ENCODE data around the gene TTC4.

TTC4 gene

DNA sequence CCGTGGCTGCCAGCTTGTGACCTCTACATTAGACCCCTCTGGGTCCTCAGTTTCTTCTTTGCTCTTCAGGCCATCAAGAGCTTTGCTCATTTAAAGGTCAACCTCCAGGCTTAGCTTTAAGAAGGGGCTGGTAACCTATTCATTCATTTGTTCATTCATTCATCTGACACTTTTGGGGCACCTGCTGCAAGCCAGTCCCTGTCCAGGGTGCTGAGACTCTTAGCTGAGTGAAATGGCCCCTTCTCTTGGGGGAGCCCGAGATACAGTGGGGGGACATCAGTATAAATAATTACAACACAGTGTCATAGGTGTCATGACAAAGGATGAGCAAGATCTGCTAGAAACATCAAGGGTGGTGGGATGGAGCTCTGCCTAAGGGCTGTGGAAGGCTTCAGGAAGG is 10.5 kb upstream of the TTC4 start:
- no peak for DNase-seq

DNA sequence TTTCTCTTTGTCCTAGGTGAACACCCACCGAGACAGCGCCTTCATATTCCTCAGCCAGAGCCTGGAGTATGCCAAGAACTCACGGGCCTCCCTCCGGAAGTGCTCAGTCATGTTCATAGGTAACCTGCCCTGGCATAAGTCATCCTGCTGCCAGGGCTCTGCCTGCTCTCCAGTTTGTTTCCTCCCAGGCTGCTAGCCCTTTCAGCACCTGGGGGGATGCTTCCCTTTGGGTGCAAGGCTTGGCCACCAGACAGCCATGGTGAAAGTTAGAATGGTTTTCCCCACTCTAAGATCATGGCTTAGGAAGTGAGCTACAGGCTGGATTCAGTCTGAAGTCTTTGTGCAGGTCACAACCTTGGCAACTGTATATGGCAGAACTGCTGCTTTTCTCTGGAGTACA is 9.2 kb upstream of the TTC4 start:
- DNase-seq = no peak

DNA sequence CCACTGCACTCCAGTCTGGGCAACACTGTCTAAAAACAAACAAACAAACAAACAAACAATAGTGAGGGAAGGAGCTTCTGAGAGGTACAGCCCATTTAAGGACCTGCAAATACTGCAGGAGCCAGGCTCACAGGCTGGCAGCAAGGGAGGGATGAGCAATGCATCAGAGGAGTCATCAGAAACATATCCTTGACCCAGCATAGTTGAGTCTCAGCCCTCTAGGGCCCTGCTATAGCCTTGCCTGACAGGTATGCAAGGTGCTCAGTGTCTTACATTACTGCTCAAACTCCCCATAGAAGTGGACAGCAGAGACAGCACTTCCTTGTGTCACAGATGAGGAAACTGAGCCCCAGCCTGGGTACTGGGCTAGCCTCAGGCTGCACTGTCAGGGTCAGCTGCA is 7.3 kb upstream of the TTC4 start:
- no peak for DNase-seq

DNA sequence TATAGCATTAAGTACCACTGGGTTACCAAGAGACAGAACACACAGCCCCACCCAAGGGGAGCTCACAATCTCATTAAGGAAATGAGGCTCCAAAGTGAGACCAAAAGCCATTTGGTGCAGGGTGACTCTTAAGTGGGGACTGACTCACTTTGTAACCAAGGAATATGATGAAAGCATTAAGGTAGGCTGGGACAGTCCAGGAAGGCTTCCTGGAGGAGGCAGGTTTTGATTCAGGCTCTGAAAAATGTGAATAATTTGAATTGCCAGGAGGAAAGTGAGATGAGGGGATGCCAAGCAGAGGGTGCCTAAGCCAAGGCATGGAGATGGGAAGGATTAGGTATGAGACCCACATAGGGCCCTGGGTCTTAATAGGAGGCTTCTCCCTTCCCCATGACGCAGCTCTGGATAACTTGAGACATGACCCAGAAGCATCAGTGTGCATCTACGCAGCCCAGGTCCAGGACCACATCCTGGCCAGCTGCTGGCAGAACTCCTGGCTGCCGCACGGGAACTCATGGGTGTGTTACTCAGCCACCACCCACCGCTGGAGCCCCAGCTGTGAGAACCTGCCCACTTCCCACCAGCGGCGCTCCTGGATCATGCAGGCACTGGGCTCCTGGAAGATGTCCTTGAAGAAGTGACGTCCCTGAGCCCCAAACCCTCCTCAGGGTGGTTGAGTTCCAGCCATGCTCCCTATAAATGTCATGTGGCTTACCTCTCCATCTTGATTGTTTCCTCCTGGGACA is 5.9 kb upstream of the TTC4 start:
- DNase-seq = no peak

DNA sequence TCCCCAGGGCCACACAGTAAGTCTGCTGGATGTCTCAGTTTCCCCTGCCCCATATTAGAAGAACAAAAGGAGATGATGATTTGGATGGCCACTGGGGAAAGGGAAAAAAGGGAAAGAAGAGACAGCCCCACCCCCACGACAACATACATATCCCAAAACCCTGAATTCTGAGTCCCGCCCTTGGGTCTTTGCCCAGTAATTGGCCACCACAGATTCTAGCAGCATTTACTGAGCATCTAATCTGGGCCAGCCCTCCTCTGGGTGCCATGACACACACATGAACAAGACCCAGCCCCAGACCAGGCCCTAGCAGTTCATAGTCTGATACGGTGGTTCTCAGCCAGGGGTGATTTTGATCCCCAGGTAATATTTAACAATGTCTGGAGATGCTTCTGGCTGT is 5.2 kb upstream of the TTC4 start:
- DNase-seq = no peak

DNA sequence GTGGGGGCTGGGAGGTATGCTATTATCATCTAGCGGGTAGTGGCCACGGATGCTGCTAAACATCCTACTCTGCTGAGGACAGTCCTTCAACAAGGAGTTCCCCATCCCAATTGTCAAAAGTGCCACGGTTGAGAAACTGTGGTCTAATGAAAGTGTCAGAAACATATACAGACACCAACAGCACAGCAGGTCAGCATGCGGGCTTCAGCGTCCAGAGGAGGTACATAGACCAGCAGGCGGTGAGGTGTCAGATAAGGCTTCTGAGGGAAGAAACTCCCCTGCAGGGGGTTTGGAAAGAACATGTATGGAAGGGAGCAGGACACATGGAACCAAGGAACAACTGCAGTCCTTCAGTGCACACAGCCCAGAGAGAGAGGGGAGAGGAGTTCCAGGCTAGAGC is 4.8 kb upstream of the TTC4 start:
- DNase-seq = no peak

DNA sequence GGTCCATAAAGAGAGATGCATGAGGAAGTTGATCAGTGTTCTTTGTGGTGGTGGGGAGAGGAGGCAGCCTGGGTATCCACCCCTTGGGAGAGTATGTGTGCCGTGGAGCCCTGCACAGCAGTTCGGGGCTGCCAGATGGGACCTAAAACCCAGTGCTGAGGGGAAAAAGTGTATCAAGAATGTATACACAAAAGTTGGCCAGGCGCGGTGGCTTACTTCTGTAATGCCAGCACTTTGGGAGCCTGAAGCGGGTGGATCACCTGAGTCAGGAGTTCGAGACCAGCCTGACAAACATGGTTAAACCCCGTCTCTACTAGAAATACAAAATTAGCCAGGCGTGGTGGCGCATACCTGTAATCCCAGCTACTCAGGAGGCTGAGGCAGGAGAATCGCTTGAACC is 4.1 kb upstream of the TTC4 start:
- no peak for DNase-seq

DNA sequence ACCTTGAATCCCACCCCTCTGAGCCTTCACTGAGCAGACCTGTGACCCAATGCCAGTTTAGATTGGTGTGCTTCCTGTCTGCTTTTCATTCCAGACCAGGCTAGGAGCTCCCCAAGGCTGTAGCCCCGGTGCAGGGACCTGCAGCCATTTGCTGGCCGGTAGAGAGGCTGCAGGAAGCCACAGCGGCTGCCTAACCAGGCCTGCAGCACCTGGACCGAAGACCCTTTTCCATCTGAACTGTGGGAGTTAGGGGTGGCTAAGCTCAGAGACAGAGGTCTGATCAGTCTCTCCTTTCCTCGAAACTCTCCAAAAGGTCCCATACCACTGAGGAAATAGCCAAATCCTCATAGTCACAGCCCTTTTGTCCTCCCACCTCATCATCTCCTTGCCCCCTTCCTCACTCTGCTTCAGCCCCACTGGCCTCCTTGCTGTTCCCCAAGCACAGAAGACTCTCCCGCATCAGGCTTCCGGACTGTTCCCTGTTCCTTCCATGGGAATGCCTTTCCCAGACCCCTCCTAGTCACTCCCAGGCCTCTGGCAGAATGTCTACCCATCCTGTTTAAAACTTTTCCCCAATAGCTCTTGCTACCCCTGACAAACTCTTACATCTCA is 674 bp upstream of the TTC4 start:
- DNase-seq = no peak

DNA sequence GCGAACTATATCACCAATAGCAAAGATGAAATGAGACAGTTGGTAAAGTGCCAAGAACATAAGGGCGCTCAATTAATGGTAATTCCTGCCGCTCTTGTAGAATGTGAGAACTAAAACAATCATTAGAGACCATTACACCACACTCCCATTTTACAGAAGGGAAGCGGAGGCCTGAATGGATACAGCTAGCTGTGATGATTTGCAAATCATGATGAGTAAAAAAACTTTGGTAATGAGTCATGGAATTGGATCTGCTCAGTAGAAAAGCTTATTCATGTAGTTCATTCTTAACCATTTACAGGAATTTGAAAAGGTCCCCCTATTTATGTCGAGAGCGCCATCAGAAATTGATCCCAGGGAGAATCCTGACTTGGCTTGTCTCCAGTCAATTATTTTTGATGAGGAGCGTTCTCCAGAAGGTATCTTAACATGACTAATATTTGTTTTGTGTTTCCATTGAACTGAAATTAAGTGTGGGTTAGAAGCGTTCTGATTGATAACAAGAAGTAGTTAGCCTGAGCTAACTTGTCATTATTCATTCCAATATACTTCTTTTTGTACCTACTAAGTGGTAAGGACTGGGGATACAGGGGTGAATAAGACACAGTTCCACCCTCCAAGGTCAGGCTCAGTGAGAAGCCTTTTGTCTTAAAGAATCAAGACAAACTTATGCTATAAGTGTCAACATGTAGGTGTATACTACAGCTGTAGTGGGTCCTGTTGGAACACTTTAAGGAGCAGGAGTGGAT is 812 bp downstream of the TTC4 start:
- DNase-seq = no peak

DNA sequence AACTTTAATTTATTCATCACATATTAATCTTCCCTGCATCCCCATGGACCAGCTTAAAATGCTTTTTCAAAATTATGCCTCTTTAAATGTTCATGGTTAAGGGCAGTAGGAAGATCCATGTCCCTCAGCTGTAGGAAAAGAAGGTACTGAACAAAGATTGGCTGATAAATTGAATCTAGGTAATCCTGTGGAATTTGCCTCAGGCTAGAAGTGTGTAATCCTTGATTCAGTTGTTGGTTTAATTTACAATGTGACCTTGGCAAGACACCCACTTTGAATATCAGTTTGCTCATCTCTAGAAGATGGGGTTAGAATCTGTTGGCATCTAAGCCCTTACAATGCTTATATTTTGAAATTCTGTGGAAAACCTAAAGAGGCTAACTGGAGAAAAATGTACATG is 6.1 kb downstream of the TTC4 start:
- no peak for DNase-seq

DNA sequence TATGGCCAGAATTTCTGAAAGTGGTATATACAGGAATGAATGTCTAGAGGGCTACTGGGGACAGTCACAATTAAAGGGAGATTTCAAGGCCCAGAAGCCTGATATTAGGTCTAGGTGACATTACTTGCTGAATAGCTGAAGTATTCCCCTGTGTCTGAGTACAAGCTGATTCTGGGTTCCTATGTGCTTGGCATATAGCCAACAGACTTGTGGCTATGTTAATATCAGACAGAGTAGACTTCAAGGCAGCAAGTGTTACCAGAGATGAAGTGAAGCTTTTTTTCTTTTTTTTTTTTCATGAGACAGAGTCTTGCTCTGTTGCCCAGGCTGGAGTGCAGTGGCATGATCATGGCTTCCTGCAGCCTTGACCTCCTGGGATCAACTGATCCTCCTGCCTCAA is 8.3 kb downstream of the TTC4 start:
- DNase-seq = no peak

DNA sequence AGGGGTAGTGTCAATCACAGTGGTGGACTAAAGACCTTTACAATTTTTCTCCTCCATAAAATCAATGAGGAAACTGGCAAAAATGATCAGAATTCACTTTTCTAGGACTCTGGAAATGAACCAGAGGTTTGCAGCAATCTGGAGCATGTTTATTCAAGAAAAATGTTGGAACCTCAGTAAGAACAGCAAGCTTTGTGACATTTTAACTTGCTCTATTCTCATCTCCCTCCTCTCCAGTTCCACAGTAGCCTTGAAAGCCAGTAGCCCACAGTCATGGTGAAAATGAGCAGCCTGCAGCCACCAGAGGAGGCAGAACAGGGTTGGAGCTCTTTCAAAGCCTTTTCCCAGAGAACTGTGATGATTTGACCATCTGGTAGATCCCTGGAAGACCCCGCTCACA is 9.1 kb downstream of the TTC4 start:
- no peak for DNase-seq

DNA sequence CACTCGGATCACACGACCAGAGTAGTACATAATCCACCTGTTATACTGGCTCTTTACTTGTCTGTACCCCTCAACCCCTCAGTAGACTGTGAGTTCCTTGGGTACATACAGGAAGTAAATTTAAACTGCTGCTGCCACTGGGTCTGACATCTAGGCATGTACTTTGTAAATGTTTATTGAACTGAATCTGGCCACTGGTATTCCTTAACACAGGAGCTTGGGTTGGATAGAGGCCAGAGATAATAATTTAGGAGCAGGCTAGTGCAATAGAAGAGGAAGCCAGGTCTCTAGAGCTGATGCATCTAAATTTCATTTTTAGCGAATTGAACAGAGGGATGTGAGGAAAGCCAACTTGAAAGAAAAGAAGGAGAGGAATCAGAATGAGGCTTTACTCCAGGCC is 12.4 kb downstream of the TTC4 start:
- DNase-seq = no peak

DNA sequence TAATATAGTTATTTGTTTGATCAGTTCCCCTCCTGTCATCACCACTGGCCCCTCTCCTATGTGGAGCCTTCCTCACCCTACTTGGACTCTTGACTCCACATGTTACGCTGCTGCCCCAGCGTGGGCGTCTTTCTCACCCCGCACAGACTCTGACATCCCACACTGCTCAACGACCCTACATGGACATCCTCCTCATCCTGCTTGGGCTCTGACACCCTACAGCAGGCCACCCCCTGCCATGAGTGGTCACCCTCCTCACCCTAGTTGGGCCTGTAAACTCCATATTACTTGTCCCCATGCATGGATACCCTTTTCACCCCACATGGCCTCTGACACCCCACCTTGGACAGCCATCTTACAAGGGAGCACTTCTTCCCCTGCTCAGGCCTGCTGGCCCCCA is 21.0 kb downstream of the TTC4 start:
- no peak for DNase-seq

DNA sequence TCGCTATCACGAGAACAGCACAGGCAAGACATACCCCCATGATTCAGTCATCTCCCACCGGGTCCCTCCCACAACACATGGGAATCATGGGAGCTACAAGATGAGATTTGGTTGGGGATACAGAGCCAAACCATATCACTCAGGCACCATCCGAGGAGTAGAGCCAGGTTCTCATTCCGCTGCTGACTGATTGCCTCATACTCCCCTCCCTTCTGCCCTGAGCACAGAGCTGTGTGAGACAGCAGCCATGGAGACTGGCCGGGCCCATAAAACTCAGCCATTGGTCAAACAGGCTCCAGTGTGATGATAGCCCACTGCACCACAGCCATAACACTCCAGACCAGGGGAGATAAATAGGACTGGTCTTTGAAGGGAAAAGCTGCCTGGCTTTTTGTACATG is 22.6 kb downstream of the TTC4 start:
- no peak for DNase-seq

DNA sequence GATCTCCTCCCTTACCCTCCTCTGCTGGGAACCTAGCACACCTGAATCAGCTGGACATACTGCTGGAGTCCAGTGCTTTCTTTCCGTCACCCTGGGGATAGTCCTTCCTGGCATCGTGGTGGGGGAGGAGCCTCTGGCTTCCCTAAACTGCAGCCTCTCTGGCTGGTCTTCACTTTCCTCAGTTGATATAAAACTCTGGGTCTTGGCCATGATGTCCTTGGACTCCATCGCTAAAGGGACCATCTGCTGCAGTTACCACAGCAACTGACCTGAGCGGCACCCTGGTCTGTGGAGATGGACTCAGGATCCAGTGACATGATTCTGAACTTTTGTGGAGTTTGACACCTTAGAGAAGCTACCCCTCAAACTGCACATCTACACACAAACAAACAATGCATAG is 25.9 kb downstream of the TTC4 start:
- DNase-seq = no peak

DNA sequence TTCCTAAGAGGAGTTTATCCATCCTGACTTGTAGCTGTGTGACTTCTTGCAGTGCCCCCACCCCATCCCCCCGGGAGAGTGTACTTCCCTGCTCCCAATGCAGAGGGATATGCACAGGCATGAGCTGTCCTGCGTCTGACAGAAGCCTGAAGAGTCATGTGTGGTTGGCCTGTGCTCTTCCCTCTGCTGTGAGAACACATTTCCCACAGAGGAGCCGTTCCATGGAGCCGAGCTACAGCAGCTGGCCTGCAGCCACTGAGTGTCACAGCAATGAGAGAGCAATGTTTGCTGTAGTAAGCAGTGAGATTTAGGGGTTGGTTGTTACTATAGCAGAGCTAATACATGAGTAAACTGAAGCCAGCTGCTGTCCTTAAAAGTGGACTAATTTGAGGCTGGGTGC is 26.6 kb downstream of the TTC4 start:
- no peak for DNase-seq

DNA sequence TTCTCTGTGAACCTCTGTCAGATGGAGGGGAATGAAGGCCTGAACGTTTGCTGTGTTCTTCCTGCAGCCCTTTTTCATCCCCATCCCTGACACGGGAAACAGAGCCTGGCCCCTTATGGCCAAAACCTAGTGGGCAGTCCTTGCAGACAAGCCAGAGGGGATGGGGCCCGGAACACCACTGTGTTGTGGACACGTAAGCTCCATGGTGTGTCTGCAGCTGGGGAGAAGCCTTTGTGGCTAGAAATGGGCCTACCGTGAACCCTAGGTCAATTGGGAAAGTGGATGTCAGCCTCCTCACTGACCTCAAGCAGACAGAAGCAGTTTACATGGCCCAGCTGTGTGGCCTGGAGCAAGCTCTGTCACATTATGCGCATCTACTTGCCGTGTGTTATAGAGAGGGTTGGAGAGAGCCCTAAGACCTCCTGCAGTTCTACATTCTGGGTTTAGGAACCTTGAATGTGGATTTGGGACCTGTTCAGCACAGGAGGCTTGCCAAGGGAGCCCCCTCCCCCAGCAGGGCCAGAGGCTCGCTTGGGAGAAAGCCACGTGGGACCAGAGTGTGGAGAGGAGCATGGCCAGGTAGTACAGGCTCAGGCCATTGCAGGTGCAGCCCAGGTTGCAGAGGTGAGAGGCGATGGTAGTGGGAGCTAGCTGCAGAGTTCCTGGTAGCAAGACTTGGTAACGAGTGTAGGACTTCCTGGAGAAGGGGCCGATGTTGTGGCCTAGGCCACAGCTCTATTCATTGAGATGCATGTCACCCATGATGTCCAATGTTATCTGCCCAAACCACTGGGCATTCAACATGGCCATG is 28.0 kb downstream of the TTC4 start:
- DNase-seq = no peak

DNA sequence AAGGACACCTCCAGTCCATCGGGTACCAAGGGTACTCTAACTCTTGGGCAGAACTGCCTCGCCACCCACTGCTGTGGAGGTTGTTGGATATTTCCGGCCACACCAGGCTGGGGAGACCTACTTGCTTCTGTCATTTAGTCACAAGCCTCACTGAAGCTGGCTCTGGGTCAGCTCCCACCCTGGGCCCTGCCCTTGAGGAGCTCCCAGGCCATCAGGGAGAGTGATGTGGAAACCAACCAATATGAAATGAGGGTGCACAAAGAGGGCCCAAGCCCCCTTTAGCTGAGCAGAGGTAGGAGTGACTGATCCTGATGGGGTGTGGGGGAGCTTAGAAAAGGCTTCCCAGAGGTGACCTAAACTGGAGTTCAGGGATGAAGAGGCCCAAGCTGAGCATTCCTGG is 29.0 kb downstream of the TTC4 start:
- no peak for DNase-seq

DNA sequence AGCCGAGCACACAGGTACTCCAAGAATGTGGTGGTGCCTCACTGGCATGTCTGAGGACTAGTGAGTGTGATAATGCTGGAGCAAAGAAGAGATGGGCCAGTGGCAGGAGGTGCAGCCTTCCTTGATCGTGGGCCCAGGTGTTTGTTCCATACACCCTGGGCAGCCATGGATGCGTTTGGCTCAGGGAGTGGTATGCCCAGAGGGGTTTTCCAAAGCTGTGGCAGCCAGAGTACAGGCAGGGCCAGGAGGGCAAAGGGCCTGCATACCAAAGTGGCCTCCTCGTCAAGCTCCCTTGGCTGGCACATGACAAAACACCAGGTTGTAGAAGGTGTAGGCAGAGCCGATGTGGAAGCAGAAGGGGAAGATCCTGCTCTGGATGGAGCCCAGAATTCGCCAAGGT is 29.6 kb downstream of the TTC4 start:
- no peak for DNase-seq

DNA sequence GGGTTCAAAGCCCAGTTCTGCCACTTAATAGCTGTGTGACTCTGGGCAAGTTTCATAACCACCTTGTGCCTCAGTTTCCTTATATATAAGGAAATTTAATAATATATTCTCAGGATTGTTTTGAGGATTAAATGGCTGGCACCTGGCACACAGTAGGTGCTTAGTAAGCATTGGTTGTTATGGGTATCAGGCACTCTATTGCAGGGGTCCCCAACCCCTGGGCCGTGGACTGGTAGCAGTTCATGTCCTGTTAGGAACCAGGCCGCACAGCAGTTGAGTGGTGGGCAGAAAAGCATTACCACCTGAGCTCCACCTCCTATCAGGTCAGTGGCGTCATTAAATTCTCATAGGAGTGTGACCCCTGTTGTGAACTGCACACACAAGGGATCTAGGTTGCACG is 30.2 kb downstream of the TTC4 start:
- DNase-seq = no peak

DNA sequence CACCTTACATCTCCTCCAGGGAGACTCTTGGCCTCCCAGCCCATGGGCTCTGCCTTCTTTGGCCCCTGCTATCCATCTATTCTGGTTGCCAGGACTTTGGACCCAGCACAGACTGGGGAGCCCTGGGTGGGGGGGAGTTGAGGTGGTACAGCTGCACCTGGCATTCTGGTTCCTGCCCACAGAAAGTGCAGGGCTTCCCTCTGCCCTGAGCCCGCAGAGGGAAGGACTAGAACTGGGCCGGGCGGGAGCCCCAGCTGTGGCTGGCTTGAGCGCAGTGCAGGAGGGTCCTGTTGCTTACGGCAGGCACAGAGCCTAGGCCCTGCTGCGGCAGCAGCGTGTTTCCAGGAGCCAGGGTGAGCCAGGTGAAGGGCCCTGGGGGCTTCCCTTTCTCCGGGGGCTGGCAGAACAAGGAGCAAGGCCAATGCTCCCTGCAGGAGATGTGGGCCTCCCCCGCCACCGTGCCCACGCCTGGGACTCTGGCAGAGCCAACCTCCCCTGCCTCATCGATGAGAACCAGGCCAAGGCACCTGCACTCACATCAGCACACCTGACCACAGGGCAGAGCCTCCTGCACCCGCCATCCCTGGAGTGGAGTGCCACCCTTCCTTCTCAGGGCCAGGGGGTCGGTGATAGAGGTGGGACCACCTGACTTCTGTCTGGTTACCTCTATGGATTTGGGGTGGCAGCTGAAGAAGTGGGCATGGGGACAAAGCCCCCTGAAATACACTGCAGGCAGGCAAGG is 32.6 kb downstream of the TTC4 start:
- DNase-seq = no peak

DNA sequence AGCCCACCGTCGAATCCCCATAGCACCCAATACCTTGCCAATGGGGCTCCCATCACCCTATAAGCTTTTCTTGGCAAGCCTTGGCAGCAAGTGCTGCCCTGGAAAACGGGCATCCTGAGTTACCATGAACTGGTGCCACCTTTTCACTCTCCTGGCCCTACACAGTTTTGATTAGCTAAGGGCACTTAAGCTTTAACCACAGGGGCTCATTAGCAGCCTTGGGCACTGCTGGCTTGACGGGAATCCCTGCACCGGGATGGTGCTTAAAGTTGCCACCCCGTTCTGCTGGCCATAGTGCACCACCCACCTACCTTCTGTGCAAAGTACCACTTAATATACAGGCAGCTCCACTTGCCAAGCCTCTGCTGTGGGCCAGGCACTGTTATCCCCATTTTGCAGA is 34.9 kb downstream of the TTC4 start:
- DNase-seq = peak; percentile 12
